Suprapubic skin (tissue), 4 donors: ENCODE measurements around the gene LRRC8E. TPM values are rescaled to one million over a fixed set of nuclear protein-coding genes. Genes with fewer than 3 reads are reported as not detected.

Source experiments
- DNase-seq, 2 donors: peaks; one replicate each; pipeline ENCODE4 v3.0.0-alpha.2; 2019; ENCODE audit warnings: low spot score in 2 of 2
- H3K27ac ChIP-seq: fragments of 200-600 bp; sonication (generic); one replicate; pipeline ENCODE4 v1.5.1; 2019
- H3K27me3 ChIP-seq: fragments of 200-600 bp; sonication (generic); one replicate; pipeline ENCODE4 v1.5.1; 2019
- H3K36me3 ChIP-seq: fragments of 200-600 bp; sonication (generic); one replicate; pipeline ENCODE4 v1.5.1; 2019
- H3K4me1 ChIP-seq: fragments of 200-600 bp; sonication (generic); one replicate; pipeline ENCODE4 v1.5.1; 2019
- H3K4me3 ChIP-seq: fragments of 200-600 bp; sonication (generic); one replicate; pipeline ENCODE4 v1.5.1; 2019; ENCODE audit warnings: mild to moderate bottlenecking
- H3K9me3 ChIP-seq: fragments of 200-600 bp; sonication (generic); one replicate; pipeline ENCODE4 v1.5.1; 2019
- CTCF ChIP-seq, 2 donors: fragments of 200-600 bp in 1 of 2; fragments of 450-650 bp in 1 of 2; sonication (generic) in 1 of 2; IDR thresholded peaks; one replicate each; pipeline ENCODE4 v1.5.1; 2016 to 2019; ENCODE audit warnings: antibody characterized with exemption in 2 of 2, mild to moderate bottlenecking in 1 of 2, moderate library complexity in 1 of 2
- EP300 ChIP-seq: sonication (generic); formaldehyde crosslinking; IDR thresholded peaks from one replicate; pipeline ENCODE4 v1.6.1; 2017; ENCODE audit warnings: antibody characterized with exemption
- POLR2A ChIP-seq, 2 donors: fragments of 450-650 bp; IDR thresholded peaks; one replicate each; pipeline ENCODE4 v1.6.1; 2017; ENCODE audit warnings: antibody characterized with exemption in 2 of 2, mild to moderate bottlenecking in 2 of 2, moderate library complexity in 2 of 2
- POLR2AphosphoS5 ChIP-seq, 3 donors: sonication (generic); formaldehyde crosslinking; IDR thresholded peaks; one replicate each; pipeline ENCODE4 v1.6.1; 2017; ENCODE audit warnings: antibody characterized with exemption in 3 of 3
- WGBS: methylation state at CpG from one replicate; pipeline ENCODE4 v1.1.5; 2018; 5-methylcytosine and 5-hydroxymethylcytosine counted together
- total RNA-seq, 4 donors: library from RNA; depleted of rRNA; stranded (reverse); fragments of >200 nt; gene quantifications; one replicate each; pipeline ENCODE4 v1.1.0, GENCODE V29; 2016

LRRC8E gene
- total RNA-seq, 4 donors from 2014 or later, result 15.2 to 41.6 (median 30.9) TPM

- Histone ChIP-seq H3K27ac (no peak overlapping the region), H3K4me1 (peaks cover 31% of the 10 kb centered on the region), H3K9me3 (no peaks in the 10 kb centered on the region), H3K27me3 (peaks cover 4% of the 10 kb centered on the region), H3K4me3 (peak overlapping the region; percentile 35), H3K36me3 (peaks cover 9% of the 10 kb centered on the region)
- TF ChIP-seq CTCF (IDR thresholded peaks at IDR 0.05) (no peak), POLR2AphosphoS5 (IDR thresholded peaks at IDR 0.05) (no peak), POLR2A (IDR thresholded peaks at IDR 0.05) (no peak), EP300 (no peak)
- WGBS, result 66% methylated on average over 24 of the region's 83 CpGs
- peak in 1 of 2 donors; percentile 65 for DNase-seq
These were observed 24.9 kb upstream of the LRRC8E start for GRCh38 chr19:7863157-7863970.

- peaks cover 7% of the 10 kb centered on the region for H3K27me3 ChIP-seq
- no peak overlapping the region for H3K27ac ChIP-seq
- no peaks in the 10 kb centered on the region for H3K9me3 ChIP-seq
- no peak for TF ChIP-seq POLR2A (IDR thresholded peaks at IDR 0.05)
- no peak for TF ChIP-seq POLR2AphosphoS5 (IDR thresholded peaks at IDR 0.05)
- TF ChIP-seq CTCF (IDR thresholded peaks at IDR 0.05), result no peak
- no peak for TF ChIP-seq EP300
- H3K4me3 ChIP-seq, result no peak overlapping the region
- peaks cover 39% of the 10 kb centered on the region for H3K4me1 ChIP-seq
- 78% methylated on average over 17 of the region's 21 CpGs for WGBS
- H3K36me3 ChIP-seq, result peaks cover 9% of the 10 kb centered on the region
- DNase-seq, result peak in 1 of 2 donors; percentile 60
These were observed 24.2 kb upstream of the LRRC8E start for GRCh38 chr19:7863971-7864689.

DNA sequence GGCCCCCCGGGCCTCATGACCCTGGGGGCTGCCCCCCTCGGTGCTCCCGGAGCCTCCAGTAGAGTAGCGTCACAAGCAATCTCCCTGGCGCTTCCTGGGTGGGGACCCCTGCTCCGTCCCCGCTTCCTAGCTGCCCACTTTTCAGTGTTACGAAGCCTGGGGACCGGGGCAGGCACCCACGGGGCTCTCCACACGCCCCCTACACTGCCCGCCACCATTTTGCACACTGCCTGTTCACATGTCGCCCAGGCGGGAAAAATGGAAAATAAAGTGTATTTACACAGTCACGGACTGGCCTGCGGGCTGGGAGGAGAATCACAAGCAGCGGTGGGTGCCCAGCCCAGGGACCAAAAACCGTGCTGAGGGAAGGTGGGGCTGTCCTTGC lies 23.6 kb upstream of the LRRC8E start:
- no peak overlapping the region for H3K4me3 ChIP-seq
- no peak overlapping the region for H3K27ac ChIP-seq
- DNase-seq, result no peak
- H3K4me1 ChIP-seq, result peaks cover 43% of the 10 kb centered on the region
- no peaks in the 10 kb centered on the region for H3K9me3 ChIP-seq
- H3K36me3 ChIP-seq, result peaks cover 9% of the 10 kb centered on the region
- no peak for TF ChIP-seq EP300
- no peak for TF ChIP-seq POLR2A (IDR thresholded peaks at IDR 0.05)
- TF ChIP-seq CTCF (IDR thresholded peaks at IDR 0.05), result no peak
- WGBS, result 84% methylated on average over 14 of the region's 18 CpGs
- H3K27me3 ChIP-seq, result peaks cover 7% of the 10 kb centered on the region

- H3K27me3 ChIP-seq, result peaks cover 7% of the 10 kb centered on the region
- no peak overlapping the region for H3K27ac ChIP-seq
- H3K4me3 ChIP-seq, result no peak overlapping the region
- H3K9me3 ChIP-seq, result no peaks in the 10 kb centered on the region
- H3K4me1 ChIP-seq, result peaks cover 49% of the 10 kb centered on the region
- H3K36me3 ChIP-seq, result peaks cover 5% of the 10 kb centered on the region
- no peak for DNase-seq
- 49% methylated on average over 10 of the region's 10 CpGs for WGBS
- TF ChIP-seq EP300 (no peak), POLR2AphosphoS5 (IDR thresholded peaks at IDR 0.05) (no peak), POLR2A (IDR thresholded peaks at IDR 0.05) (no peak), CTCF (IDR thresholded peaks at IDR 0.05) (no peak)
These were observed 22.9 kb upstream of the LRRC8E start for GRCh38 chr19:7865262-7865911.
